ENCODE measurements around the gene TBCK.
A peak's percentile ranks its signal among the peaks of the same experiment; 100 is the strongest.

Gene TBCK

DNA sequence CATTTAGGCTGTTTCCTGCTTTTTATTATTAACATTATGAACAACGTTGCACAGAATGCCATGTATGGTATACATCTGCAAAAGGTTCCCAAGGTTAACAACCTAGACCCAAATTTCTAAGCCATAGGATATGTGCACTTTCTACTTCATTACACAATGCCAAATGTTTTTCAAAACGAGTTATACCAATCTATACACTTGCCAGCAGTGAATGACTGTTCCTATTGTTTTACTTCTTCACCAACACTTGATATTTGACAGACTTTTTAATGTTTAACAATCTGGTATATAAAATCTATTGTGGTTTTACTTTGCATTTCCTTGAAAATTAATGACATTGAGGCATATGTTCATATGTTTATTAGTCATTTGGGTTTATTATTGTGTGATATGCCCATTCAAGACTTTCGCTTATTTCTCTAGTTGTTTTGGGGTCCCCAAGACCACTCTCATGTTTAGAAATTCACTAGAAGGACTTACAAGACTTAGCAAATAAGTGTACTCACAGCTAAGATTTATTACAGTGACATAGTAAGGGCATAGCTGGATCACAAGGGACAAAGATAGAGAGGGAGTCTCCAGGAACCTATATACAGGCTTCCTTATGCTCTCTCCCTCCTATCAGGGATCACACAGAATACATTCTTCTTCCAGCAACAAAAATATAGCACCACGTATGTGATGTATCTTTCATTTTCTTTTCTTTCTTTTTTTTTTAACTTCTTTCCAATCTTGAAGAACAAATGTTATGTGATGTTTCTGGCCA is 62.5 kb downstream of the TBCK start:
- no peak for DNase-seq (ENCODE audit: low read depth)
- no peak overlapping the region for H3K4me3 ChIP-seq (ENCODE audit: control insufficient read depth, low read depth, low read length)
- TF ChIP-seq, protein P1, sequence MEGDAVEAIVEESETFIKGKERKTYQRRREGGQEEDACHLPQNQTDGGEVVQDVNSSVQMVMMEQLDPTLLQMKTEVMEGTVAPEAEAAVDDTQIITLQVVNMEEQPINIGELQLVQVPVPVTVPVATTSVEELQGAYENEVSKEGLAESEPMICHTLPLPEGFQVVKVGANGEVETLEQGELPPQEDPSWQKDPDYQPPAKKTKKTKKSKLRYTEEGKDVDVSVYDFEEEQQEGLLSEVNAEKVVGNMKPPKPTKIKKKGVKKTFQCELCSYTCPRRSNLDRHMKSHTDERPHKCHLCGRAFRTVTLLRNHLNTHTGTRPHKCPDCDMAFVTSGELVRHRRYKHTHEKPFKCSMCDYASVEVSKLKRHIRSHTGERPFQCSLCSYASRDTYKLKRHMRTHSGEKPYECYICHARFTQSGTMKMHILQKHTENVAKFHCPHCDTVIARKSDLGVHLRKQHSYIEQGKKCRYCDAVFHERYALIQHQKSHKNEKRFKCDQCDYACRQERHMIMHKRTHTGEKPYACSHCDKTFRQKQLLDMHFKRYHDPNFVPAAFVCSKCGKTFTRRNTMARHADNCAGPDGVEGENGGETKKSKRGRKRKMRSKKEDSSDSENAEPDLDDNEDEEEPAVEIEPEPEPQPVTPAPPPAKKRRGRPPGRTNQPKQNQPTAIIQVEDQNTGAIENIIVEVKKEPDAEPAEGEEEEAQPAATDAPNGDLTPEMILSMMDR (conservative IDR thresholded peaks at IDR 0.05; ENCODE audit: control insufficient read depth, insufficient read depth, low read depth, low read length) = no peak

DNA sequence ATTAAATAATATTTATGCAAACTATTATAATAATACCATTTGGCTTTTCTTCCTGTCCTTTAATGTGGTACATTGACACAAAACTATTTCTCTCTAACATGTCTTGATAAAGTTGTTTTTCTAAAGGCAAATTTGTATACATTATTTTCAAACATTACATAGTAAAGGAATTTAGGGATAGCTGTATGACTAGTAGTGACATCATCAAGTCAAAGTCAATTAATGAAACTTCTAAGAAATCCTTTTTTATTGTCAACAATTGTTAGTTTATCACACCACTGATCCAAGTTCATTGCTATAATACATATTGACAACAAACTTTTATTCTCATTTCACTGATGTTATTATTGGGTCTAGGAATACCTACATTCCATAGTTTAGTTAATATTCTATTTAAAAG is 68.4 kb downstream of the TBCK start:
- TF ChIP-seq, protein P1 (conservative IDR thresholded peaks at IDR 0.05; ENCODE audit: control insufficient read depth, insufficient read depth, low read depth, low read length) = no peak
- DNase-seq (ENCODE audit: low read depth) = no peak
- no peak overlapping the region for H3K4me3 ChIP-seq (ENCODE audit: control insufficient read depth, low read depth, low read length)

GRCh38 chr4:106246441-106246840 is 69.6 kb downstream of the TBCK start:
- TF ChIP-seq, protein P1 (conservative IDR thresholded peaks at IDR 0.05; ENCODE audit: control insufficient read depth, insufficient read depth, low read depth, low read length) = no peak
- no peak overlapping the region for H3K4me3 ChIP-seq (ENCODE audit: control insufficient read depth, low read depth, low read length)
- no peak for DNase-seq (ENCODE audit: low read depth)

GRCh38 chr4:106245176-106245575 is 70.8 kb downstream of the TBCK start:
- TF ChIP-seq, protein P1 (conservative IDR thresholded peaks at IDR 0.05; ENCODE audit: control insufficient read depth, insufficient read depth, low read depth, low read length) = no peak
- no peak overlapping the region for H3K4me3 ChIP-seq (ENCODE audit: control insufficient read depth, low read depth, low read length)
- no peak for DNase-seq (ENCODE audit: low read depth)

DNA sequence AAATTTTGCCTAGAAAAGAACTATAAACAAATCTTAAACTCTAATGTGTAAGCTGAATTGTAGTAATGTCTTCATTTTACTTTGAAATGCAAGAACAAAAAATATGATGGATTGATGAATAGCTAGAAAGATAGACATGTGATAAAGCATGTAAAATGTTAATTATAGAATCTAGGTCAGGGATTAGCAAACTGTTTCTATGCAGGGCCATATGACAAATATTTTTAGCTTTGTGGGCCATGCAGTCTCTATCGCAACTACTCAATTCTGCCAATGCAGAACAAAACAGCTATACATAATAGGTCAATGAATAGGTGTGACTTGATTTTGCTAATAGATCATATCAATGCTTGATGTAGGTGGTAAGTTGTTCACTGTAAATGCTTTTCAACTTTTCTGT is 75.3 kb downstream of the TBCK start:
- DNase-seq (ENCODE audit: low read depth) = no peak
- TF ChIP-seq, protein P1 (conservative IDR thresholded peaks at IDR 0.05; ENCODE audit: control insufficient read depth, insufficient read depth, low read depth, low read length) = no peak
- H3K4me3 ChIP-seq (ENCODE audit: control insufficient read depth, low read depth, low read length) = no peak overlapping the region

DNA sequence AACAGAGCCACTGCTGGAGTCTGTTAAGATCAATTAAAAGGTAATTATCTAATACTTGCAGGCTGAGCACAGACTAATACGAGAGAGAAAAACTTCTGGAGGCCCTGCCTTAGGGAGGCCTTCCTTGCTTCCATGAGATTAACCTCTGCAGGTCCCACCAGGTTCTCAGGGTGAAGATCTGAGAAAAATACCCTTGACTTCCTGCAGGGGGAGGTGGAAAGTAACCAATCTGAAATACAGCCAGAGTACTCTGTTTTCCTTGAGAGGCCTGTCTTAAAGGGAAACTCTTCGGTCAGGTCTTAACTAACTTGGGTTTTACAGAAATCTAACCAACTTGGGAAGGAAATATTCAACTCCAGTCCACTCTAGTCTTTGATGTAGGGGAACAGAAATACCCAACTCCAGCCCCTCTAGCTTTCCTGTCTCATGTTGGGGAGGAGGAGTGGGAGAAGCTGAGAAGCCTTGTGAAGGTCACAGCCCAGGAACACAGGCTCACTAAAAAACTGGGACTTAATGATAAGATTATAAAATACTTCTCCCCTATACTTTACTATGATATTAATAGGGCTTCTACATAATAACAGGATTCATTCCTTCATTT is 77.1 kb downstream of the TBCK start:
- H3K4me3 ChIP-seq (ENCODE audit: control insufficient read depth, low read depth, low read length) = no peak overlapping the region
- TF ChIP-seq, protein P1 (conservative IDR thresholded peaks at IDR 0.05; ENCODE audit: control insufficient read depth, insufficient read depth, low read depth, low read length) = peak; percentile 72
- peak; percentile 49 for DNase-seq (ENCODE audit: low read depth)

Data from fibroblast of mammary gland (primary cell).